Mesothelial cell of epicardium (in vitro differentiated cells): ENCODE measurements around the gene MIEF2. TPM values are rescaled to one million over a fixed set of nuclear protein-coding genes. Genes with fewer than 3 reads are reported as not detected.

Source experiments
- DNase-seq, 2 experiments: peaks; one replicate each; pipeline ENCODE4 v3.0.0; 2021; ENCODE audit warnings: low spot score in 2 of 2; ENCODE audit not compliant: unreplicated experiment in 2 of 2
- H3K27ac Mint-ChIP-seq: 2 replicates; pipeline ENCODE4 v1.8.0; 2021; ENCODE audit warnings: mixed read lengths
- H3K27me3 Mint-ChIP-seq: 2 replicates; pipeline ENCODE4 v1.8.0; 2021; ENCODE audit warnings: low read depth, mixed read lengths
- H3K36me3 Mint-ChIP-seq: 2 replicates; pipeline ENCODE4 v1.8.0; 2021; ENCODE audit warnings: mixed read lengths
- H3K4me1 Mint-ChIP-seq: 2 replicates; pipeline ENCODE4 v1.8.0; 2021; ENCODE audit warnings: mixed read lengths
- H3K4me3 Mint-ChIP-seq: 2 replicates; pipeline ENCODE4 v1.8.0; 2021; ENCODE audit warnings: mild to moderate bottlenecking, moderate library complexity, mixed read lengths
- H3K9me3 Mint-ChIP-seq: 2 replicates; pipeline ENCODE4 v1.8.0; 2021; ENCODE audit warnings: mixed read lengths
- total RNA-seq: library from RNA; stranded (reverse); gene quantifications from 3 replicates; pipeline ENCODE4 v1.2.1, GENCODE V29; 2021
- TF ChIP-seq, protein P1 (sequence below): fragments of 200-600 bp; sonication (generic); IDR thresholded peaks from one replicate; pipeline ENCODE4 v1.5.0; 2021; ENCODE audit warnings: antibody characterized with exemption; ENCODE audit not compliant: unreplicated experiment

MIEF2 gene
- total RNA-seq, 1 donor from 2014 or later: 23.8 TPM

DNA sequence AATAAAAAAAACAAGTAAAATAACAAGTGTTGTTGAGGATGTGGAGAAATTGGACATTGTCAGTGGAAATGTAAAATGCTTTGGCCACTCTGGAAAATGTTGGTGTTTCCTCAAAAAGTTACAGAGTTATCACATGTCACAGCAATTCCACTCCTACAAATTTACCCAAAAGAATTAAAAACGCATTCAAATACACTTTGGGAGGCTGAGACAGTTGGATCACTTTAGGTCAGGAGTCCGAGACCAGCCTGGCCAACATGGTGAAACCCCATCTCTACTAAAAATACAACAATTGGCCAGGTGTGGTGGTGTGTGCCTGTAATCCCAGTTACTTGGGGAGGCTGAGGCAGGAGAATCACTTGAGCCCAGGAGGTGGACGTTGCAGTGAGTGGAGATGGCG, 48.7 kb downstream of the MIEF2 start:
- no peaks in the 10 kb centered on the region for H3K27me3 Mint-ChIP-seq
- peaks cover 23% of the 10 kb centered on the region for H3K36me3 Mint-ChIP-seq

DNA sequence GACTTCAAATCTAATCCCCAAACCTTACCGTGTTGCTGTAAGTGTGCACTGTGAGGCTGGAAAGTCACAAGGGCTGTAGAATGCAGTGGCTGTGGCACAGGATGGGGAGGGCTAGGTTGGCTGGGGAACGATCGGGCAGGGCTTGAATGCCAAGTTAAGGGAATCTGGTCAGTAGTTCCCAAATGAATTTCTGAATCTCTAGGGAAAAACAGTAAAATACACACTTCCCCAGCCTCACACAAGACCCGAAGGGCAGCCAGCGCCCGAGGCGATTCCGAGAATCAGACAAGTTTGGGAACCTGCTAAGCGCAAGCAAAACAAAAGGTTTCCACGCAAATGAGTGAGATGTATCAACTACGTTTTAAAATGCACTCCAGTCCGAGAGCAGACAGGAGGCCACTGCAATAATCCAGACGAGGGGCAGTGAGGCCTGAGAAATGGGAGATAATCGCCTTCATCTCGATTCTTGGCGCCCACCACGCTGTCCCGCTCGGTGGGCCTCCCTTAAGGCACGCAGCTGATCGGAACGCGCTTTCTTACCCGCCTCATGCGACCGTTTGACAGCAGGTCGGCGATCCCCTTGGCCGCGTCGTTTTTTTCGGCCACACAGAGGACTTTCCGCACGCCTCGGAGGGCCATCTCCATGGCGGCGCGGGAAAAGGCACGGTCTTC, 53.7 kb downstream of the MIEF2 start:
- Mint-ChIP-seq H3K4me3 (peak overlapping the region; percentile 92), H3K4me1 (peaks cover 58% of the 10 kb centered on the region), H3K27me3 (no peaks in the 10 kb centered on the region), H3K9me3 (no peaks in the 10 kb centered on the region), H3K27ac (peak overlapping the region; percentile 99), H3K36me3 (peaks cover 15% of the 10 kb centered on the region)
- TF ChIP-seq, protein P1, sequence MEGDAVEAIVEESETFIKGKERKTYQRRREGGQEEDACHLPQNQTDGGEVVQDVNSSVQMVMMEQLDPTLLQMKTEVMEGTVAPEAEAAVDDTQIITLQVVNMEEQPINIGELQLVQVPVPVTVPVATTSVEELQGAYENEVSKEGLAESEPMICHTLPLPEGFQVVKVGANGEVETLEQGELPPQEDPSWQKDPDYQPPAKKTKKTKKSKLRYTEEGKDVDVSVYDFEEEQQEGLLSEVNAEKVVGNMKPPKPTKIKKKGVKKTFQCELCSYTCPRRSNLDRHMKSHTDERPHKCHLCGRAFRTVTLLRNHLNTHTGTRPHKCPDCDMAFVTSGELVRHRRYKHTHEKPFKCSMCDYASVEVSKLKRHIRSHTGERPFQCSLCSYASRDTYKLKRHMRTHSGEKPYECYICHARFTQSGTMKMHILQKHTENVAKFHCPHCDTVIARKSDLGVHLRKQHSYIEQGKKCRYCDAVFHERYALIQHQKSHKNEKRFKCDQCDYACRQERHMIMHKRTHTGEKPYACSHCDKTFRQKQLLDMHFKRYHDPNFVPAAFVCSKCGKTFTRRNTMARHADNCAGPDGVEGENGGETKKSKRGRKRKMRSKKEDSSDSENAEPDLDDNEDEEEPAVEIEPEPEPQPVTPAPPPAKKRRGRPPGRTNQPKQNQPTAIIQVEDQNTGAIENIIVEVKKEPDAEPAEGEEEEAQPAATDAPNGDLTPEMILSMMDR: no peak
- no peak for DNase-seq

More for the DNA sequence above, 48.7 kb downstream of the MIEF2 start:
- Mint-ChIP-seq H3K9me3 (no peaks in the 10 kb centered on the region), H3K4me1 (peaks cover 21% of the 10 kb centered on the region), H3K4me3 (no peak overlapping the region), H3K27ac (no peak overlapping the region)
- no peak for DNase-seq
- TF ChIP-seq, protein P1: no peak

DNA sequence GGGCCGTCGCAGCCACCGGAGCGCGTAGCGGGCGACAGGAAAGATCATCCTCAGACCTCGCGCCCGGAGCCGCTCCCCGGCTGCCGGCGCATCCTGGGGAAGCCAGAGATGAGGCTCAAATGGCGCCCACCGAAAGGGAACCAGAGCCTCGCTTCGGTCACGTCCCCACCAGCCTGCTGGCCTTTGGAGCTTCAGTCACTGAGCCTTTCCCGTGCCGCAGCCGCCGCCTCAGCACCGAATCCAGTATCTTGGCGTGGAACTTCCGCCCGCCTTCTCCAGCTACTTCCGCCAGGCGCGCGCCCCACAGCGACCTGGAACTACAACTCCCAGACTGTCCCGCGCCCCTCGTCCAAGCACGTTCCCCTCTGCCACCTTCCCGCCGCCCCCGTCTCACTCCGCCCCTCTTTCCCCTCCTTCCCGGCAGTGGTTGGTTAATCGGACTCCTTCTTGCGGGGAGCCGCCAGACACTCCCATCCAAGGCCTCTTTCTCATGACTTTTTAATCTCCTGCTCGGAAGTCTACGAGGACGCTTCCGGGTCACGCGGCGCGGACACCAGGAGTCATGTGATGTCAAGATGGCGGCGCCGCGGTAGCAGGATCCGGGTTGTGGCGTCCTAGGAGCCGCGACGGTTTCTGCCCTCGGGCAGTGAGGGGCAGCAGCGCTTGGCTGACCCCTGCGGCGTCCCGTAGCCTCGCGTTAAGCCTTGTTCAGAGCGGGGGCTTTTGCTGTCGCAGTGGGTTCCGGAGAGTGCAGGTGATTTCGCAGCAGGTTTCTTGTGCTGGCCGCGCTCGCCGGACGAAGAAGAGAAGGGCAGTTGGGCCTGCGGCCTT, 54.5 kb downstream of the MIEF2 start, which contains the start of the genes SMCR8 and TOP3A:
Gene SMCR8, plus strand, starts transcription at position 563 of the 831 bp plus-strand sequence. CDS start 497 bp downstream, outside the sequence.
Gene TOP3A, minus strand, starts transcription at position 264 of the 831 bp plus-strand sequence. Its CDS starts 216 bp downstream, at position 48.
- H3K4me1 Mint-ChIP-seq: peaks cover 66% of the 10 kb centered on the region
- TF ChIP-seq, protein P1: no peak
- peaks cover 13% of the 10 kb centered on the region for H3K36me3 Mint-ChIP-seq
- H3K27me3 Mint-ChIP-seq: no peaks in the 10 kb centered on the region
- H3K27ac Mint-ChIP-seq: peak within 1 kb of the TSS; percentile 99
- no peaks in the 10 kb centered on the region for H3K9me3 Mint-ChIP-seq
- DNase-seq: peak; percentile 94 to 97
- H3K4me3 Mint-ChIP-seq: peak within 1 kb of the TSS; percentile 92

DNA sequence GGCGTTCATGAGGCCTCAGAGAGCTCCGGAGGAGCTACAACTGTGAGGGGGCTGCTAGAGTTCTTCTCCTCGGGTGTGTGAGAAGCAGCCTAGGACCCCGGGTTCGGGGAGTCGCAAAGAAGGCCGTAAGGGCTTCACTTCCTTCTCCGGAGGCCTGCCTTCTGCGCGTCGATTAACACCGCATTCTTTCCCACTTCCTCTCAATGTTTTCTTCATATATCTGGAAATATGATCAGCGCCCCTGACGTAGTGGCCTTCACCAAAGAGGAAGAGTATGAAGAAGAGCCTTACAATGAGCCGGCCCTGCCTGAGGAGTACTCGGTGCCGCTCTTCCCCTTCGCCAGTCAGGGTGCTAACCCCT, 55.1 kb downstream of the MIEF2 start:
- DNase-seq: no peak
- Mint-ChIP-seq H3K27me3 (no peaks in the 10 kb centered on the region), H3K4me1 (peaks cover 70% of the 10 kb centered on the region), H3K27ac (peak overlapping the region; percentile 99), H3K9me3 (no peaks in the 10 kb centered on the region), H3K4me3 (peak overlapping the region; percentile 92), H3K36me3 (peaks cover 10% of the 10 kb centered on the region)
- TF ChIP-seq, protein P1: no peak

DNA sequence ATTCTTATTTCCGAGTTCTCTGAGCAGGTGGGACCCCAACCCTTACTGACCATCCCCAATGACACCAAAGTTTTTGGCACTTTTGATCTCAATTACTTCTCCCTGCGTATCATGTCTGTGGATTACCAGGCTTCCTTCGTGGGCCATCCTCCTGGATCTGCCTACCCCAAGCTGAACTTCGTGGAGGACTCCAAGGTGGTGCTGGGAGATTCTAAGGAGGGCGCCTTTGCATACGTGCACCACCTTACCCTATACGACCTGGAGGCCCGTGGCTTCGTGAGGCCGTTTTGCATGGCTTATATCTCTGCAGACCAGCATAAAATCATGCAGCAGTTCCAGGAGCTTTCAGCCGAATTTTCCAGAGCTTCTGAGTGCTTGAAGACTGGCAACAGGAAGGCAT, 55.5 kb downstream of the MIEF2 start:
- Mint-ChIP-seq H3K36me3 (peaks cover 7% of the 10 kb centered on the region), H3K9me3 (no peaks in the 10 kb centered on the region), H3K27me3 (no peaks in the 10 kb centered on the region), H3K4me3 (peak overlapping the region; percentile 92), H3K4me1 (peaks cover 70% of the 10 kb centered on the region), H3K27ac (peak overlapping the region; percentile 99)
- TF ChIP-seq, protein P1: no peak
- no peak for DNase-seq

Other genes with a start within 250 kb of the MIEF2 start
- gene ATPAF2, start 221.5 kb upstream of the MIEF2 start, total RNA-seq: 26.8 to 30.9 TPM (median 29.9 TPM) in 3 replicates
- 10.8 to 12.2 TPM (median 11.3 TPM) in 3 replicates for gene GID4, start 221.3 kb upstream of the MIEF2 start, total RNA-seq
- gene DRG2, start 172.7 kb upstream of the MIEF2 start, total RNA-seq: 48.6 to 51.2 TPM (median 49.1 TPM) in 3 replicates
- gene MYO15A, start 151.9 kb upstream of the MIEF2 start, total RNA-seq: 6.3 to 8.2 TPM (median 6.3 TPM) in 3 replicates
- gene ALKBH5, start 76.8 kb upstream of the MIEF2 start, total RNA-seq: 68.6 to 72.3 TPM (median 71.0 TPM) in 3 replicates
- gene LLGL1, start 35.0 kb upstream of the MIEF2 start, total RNA-seq: 70.8 to 72.5 TPM (median 72.1 TPM) in 3 replicates
- 190 to 202 TPM (median 199 TPM) in 3 replicates for gene FLII, start 1.9 kb upstream of the MIEF2 start, total RNA-seq
- 59.0 to 61.0 TPM (median 59.1 TPM) in 3 replicates for gene TOP3A, start 54.3 kb downstream of the MIEF2 start, total RNA-seq
- 18.2 to 19.3 TPM (median 18.4 TPM) in 3 replicates for gene SMCR8, start 54.6 kb downstream of the MIEF2 start, total RNA-seq
- 19.2 to 22.4 TPM (median 20.5 TPM) in 3 replicates for gene SHMT1, start 102.9 kb downstream of the MIEF2 start, total RNA-seq
- not detected in 3 replicates for gene EVPLL, start 117.1 kb downstream of the MIEF2 start, total RNA-seq
- gene LGALS9C, start 216.1 kb downstream of the MIEF2 start, total RNA-seq: not detected in 3 replicates